A549 treated with ZK216348 at 1 μM for 4 hours (cell line): ENCODE data around the gene CT45A2. TPM values are rescaled to one million over a fixed set of nuclear protein-coding genes. Genes with fewer than 3 reads are reported as not detected.

ENCODE experiments used
- total RNA-seq: library from RNA; stranded (reverse); fragments of 200-300 nt; extraction: Qiagen RNA extraction; gene quantifications from 5 replicates; pipeline ENCODE4 v1.2.3, GENCODE V29; 2022; ENCODE audit warnings: low read depth

CT45A2 gene, protein sequence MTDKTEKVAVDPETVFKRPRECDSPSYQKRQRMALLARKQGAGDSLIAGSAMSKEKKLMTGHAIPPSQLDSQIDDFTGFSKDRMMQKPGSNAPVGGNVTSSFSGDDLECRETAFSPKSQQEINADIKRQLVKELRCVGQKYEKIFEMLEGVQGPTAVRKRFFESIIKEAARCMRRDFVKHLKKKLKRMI
- not detected in 5 replicates for total RNA-seq

DNA sequence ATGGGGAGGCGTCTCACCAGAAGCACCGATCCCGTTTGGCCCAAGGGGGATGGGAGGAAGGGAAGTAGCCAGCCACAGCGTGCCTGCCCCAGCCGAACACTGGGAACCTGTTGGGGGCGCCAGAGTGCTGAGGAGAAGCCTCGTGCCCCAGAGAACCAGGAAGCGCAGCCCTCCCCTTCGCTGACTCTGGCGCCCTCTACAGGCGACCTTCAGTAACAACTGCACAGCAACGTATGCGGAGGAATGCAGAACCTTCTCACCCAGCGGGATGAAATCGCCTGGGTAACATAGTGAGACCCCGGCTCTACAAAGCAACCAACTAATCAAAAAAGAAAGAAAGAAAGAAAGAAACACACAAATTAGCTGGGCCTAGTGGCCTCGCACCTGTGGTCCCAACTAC is at the start of gene CT45A2:
CT45A2 (minus strand) TSS at position 101 of the 400 bp plus-strand sequence. CDS start 3,747 bp downstream, outside the sequence.

DNA sequence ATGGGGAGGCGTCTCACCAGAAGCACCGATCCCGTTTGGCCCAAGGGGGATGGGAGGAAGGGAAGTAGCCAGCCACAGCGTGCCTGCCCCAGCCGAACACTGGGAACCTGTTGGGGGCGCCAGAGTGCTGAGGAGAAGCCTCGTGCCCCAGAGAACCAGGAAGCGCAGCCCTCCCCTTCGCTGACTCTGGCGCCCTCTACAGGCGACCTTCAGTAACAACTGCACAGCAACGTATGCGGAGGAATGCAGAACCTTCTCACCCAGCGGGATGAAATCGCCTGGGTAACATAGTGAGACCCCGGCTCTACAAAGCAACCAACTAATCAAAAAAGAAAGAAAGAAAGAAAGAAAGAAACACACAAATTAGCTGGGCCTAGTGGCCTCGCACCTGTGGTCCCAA is 34.6 kb upstream of the CT45A2 start, which contains the start of gene CT45A8:
CT45A8 (minus strand) TSS at position 101 of the 400 bp plus-strand sequence. CDS start 3,755 bp downstream, outside the sequence.

DNA sequence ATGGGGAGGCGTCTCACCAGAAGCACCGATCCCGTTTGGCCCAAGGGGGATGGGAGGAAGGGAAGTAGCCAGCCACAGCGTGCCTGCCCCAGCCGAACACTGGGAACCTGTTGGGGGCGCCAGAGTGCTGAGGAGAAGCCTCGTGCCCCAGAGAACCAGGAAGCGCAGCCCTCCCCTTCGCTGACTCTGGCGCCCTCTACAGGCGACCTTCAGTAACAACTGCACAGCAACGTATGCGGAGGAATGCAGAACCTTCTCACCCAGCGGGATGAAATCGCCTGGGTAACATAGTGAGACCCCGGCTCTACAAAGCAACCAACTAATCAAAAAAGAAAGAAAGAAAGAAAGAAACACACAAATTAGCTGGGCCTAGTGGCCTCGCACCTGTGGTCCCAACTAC is 17.4 kb upstream of the CT45A2 start, which contains the start of gene CT45A7:
CT45A7 (minus strand) TSS at position 101 of the 400 bp plus-strand sequence. CDS start 3,747 bp downstream, outside the sequence.

DNA sequence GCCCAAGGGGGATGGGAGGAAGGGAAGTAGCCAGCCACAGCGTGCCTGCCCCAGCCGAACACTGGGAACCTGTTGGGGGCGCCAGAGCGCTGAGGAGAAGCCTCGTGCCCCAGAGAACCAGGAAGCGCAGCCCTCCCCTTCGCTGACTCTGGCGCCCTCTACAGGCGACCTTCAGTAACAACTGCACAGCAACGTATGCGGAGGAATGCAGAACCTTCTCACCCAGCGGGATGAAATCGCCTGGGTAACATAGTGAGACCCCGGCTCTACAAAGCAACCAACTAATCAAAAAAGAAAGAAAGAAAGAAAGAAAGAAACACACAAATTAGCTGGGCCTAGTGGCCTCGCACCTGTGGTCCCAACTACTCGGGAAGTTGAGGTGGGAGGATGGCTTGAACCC is 17.1 kb downstream of the CT45A2 start, which contains the start of gene CT45A6:
CT45A6 (minus strand) TSS at position 101 of the 400 bp plus-strand sequence. CDS start 3,794 bp downstream, outside the sequence.

DNA sequence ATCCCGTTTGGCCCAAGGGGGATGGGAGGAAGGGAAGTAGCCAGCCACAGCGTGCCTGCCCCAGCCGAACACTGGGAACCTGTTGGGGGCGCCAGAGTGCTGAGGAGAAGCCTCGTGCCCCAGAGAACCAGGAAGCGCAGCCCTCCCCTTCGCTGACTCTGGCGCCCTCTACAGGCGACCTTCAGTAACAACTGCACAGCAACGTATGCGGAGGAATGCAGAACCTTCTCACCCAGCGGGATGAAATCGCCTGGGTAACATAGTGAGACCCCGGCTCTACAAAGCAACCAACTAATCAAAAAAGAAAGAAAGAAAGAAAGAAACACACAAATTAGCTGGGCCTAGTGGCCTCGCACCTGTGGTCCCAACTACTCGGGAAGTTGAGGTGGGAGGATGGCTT is 34.4 kb downstream of the CT45A2 start, which contains the start of gene CT45A5:
CT45A5 (minus strand) TSS at position 101 of the 400 bp plus-strand sequence. CDS start 3,774 bp downstream, outside the sequence.

DNA sequence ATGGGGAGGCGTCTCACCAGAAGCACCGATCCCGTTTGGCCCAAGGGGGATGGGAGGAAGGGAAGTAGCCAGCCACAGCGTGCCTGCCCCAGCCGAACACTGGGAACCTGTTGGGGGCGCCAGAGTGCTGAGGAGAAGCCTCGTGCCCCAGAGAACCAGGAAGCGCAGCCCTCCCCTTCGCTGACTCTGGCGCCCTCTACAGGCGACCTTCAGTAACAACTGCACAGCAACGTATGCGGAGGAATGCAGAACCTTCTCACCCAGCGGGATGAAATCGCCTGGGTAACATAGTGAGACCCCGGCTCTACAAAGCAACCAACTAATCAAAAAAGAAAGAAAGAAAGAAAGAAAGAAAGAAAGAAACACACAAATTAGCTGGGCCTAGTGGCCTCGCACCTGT is 51.7 kb downstream of the CT45A2 start, which contains the start of gene CT45A3:
CT45A3 (minus strand) TSS at position 101 of the 400 bp plus-strand sequence. CDS start 3,747 bp downstream, outside the sequence.

Other genes starting within 250 kb of the CT45A2 start
- not detected in 5 replicates for gene CT45A1, start 106.4 kb downstream of the CT45A2 start, total RNA-seq
- gene CT45A3, start 51.8 kb downstream of the CT45A2 start, total RNA-seq = not detected in 5 replicates
- not detected in 5 replicates for gene CT45A5, start 34.5 kb downstream of the CT45A2 start, total RNA-seq
- gene CT45A6, start 17.2 kb downstream of the CT45A2 start, total RNA-seq = not detected in 5 replicates
- not detected in 5 replicates for gene CT45A7, start 17.3 kb upstream of the CT45A2 start, total RNA-seq
- not detected in 5 replicates for gene CT45A8, start 34.5 kb upstream of the CT45A2 start, total RNA-seq
- gene CT45A9, start 51.8 kb upstream of the CT45A2 start, total RNA-seq = not detected in 5 replicates
- 0.33 TPM in 1 of 5 replicates, not detected in the others for gene CT45A10, start 73.4 kb upstream of the CT45A2 start, total RNA-seq
- gene SAGE1, start 73.7 kb upstream of the CT45A2 start, total RNA-seq = 0.05 TPM in 1 of 5 replicates, not detected in the others
- 8.7 to 19.3 TPM (median 17.5 TPM) in 5 replicates for gene MMGT1, start 154.0 kb upstream of the CT45A2 start, total RNA-seq
- gene SLC9A6, start 165.4 kb upstream of the CT45A2 start, total RNA-seq = 6.1 to 10.7 TPM (median 8.2 TPM) in 5 replicates